SK-N-SH (cell line): ENCODE data around the gene PANK4. TPM values are rescaled to one million over a fixed set of nuclear protein-coding genes. Genes with fewer than 3 reads are reported as not detected.

Experiments
- CTCF ChIA-PET: fragments of 300-600, 350-600 bp; formaldehyde crosslinking; extraction: SDS; loops from one replicate; lab custom pipeline; 2021; lab: Yijun Ruan, JAX
- POLR2A ChIA-PET: fragments of 350-600 bp; sonication (Branson Sonifier 250); formaldehyde crosslinking; extraction: SDS; loops from one replicate; lab custom pipeline; 2020; ENCODE audit warnings: antibody characterized with exemption, inconsistent platforms; lab: Yijun Ruan, JAX
- DNase-seq: peaks from one replicate; pipeline ENCODE4 v3.0.0; 2012
- H2AFZ ChIP-seq: fragments of 200-600 bp; sonication (generic); 2 replicates; pipeline ENCODE4 v1.8.1; 2016; ENCODE audit warnings: antibody characterized with exemption, mild to moderate bottlenecking, low read depth
- H3F3A ChIP-seq: fragments of 200-600 bp; sonication (generic); replicated peaks from 2 replicates; pipeline ENCODE3; 2016; ENCODE audit warnings: antibody characterized with exemption, mild to moderate bottlenecking; ENCODE audit not compliant: insufficient read depth
- H3K27ac ChIP-seq, 2 experiments: fragments of 200-500 bp in 1 of 2; fragments of 200-600 bp in 1 of 2; sonication (Bioruptor generic) in 1 of 2; sonication (generic), shearing (Covaris generic) in 1 of 2; 2 replicates each; pipeline versions ENCODE4 v1.5.1 to v1.6.1; 2014 to 2016; ENCODE audit warnings: low read depth in 2 of 2, inconsistent platforms in 1 of 2, low read length in 1 of 2, mild to moderate bottlenecking in 1 of 2, mixed read lengths in 1 of 2
- H3K27me3 ChIP-seq: fragments of 200-600 bp; sonication (generic), shearing (Covaris generic); 2 replicates; pipeline ENCODE4 v1.6.1; 2016; ENCODE audit warnings: mixed run types; ENCODE audit not compliant: insufficient read depth
- H3K36me3 ChIP-seq, 2 experiments: fragments of 200-500 bp in 1 of 2; fragments of 200-600 bp in 1 of 2; sonication (Bioruptor generic) in 1 of 2; sonication (generic) in 1 of 2; replicated peaks in 1 of 2; 2 replicates each; pipeline versions ENCODE3 to v1.5.1; 2014 to 2016; ENCODE audit warnings: low read length in 1 of 2, mild to moderate bottlenecking in 1 of 2; ENCODE audit not compliant: insufficient read depth in 2 of 2, control insufficient read depth in 1 of 2
- H3K4me1 ChIP-seq, 2 experiments: fragments of 200-500 bp in 1 of 2; fragments of 200-600 bp in 1 of 2; sonication (Bioruptor generic) in 1 of 2; sonication (generic), shearing (Covaris generic) in 1 of 2; 2 replicates each; pipeline versions ENCODE4 v1.5.1 to v1.6.1; 2014 to 2016; ENCODE audit warnings: low read depth in 1 of 2, low read length in 1 of 2, mixed run types in 1 of 2; ENCODE audit not compliant: insufficient read depth in 2 of 2, control insufficient read depth in 1 of 2
- H3K4me2 ChIP-seq: fragments of 200-600 bp; sonication (generic), shearing (Covaris generic); 2 replicates; pipeline ENCODE4 v1.6.1; 2017; ENCODE audit warnings: mixed run types
- H3K4me3 ChIP-seq, 2 experiments: fragments of 200-500 bp in 1 of 2; fragments of 200-600 bp in 1 of 2; sonication (Bioruptor generic) in 1 of 2; sonication (generic), shearing (Covaris generic) in 1 of 2; 2 replicates each; pipeline versions ENCODE4 v1.5.1 to v1.8.1; 2014 to 2016; ENCODE audit warnings: low read depth in 2 of 2, inconsistent platforms in 1 of 2, low read length in 1 of 2, mild to moderate bottlenecking in 1 of 2, mixed read lengths in 1 of 2, moderate library complexity in 1 of 2
- H3K79me2 ChIP-seq: fragments of 200-600 bp; sonication (generic); 2 replicates; pipeline ENCODE4 v1.8.1; 2017; ENCODE audit warnings: mild to moderate bottlenecking; ENCODE audit not compliant: insufficient read depth
- H3K9ac ChIP-seq: fragments of 200-600 bp; sonication (generic); 2 replicates; pipeline ENCODE4 v1.6.1; 2017; ENCODE audit warnings: mixed run types
- H3K9me2 ChIP-seq: fragments of 200-600 bp; sonication (generic); 2 replicates; pipeline ENCODE4 v1.6.1; 2017; ENCODE audit warnings: mixed run types
- H3K9me3 ChIP-seq: fragments of 200-600 bp; sonication (generic); 2 replicates; pipeline ENCODE4 v1.6.1; 2017; ENCODE audit warnings: mixed run types, mild to moderate bottlenecking, moderate library complexity
- H4K20me1 ChIP-seq: fragments of 200-600 bp; sonication (generic); 2 replicates; pipeline ENCODE4 v1.6.1; 2017; ENCODE audit warnings: mild to moderate bottlenecking, mixed run types; ENCODE audit not compliant: insufficient read depth
- CHD2 ChIP-seq: fragments of 150-350 bp; IDR thresholded peaks from 2 replicates; pipeline ENCODE4 v1.6.1; 2018; ENCODE audit warnings: low read length; ENCODE audit not compliant: partially characterized antibody
- FOSL2 ChIP-seq: IDR thresholded peaks from 2 replicates; pipeline ENCODE4 v1.4.0; 2012; ENCODE audit warnings: low read depth, mild to moderate bottlenecking, moderate library complexity, borderline replicate concordance
- GABPA ChIP-seq: IDR thresholded peaks from 2 replicates; pipeline ENCODE4 v1.4.0; 2012; ENCODE audit warnings: low read depth, mild to moderate bottlenecking
- GATA2 ChIP-seq: sonication (generic); formaldehyde crosslinking; IDR thresholded peaks from 2 replicates; pipeline ENCODE4 v1.5.0; 2020; ENCODE audit warnings: mild to moderate bottlenecking, missing genetic modification reagents
- POLR2AphosphoS5 ChIP-seq: IDR thresholded peaks from 2 replicates; pipeline ENCODE4 v1.6.1; 2012; ENCODE audit warnings: low read depth, low read length
- RAD21 ChIP-seq: IDR thresholded peaks from 2 replicates; pipeline ENCODE4 v1.6.1; 2012; ENCODE audit warnings: mild to moderate bottlenecking, low read length
- REST ChIP-seq: IDR thresholded peaks from 2 replicates; pipeline ENCODE4 v1.6.1; 2012; ENCODE audit warnings: mild to moderate bottlenecking, low read depth, low read length, moderate library complexity
- RFX5 ChIP-seq: IDR thresholded peaks from 2 replicates; pipeline ENCODE4 v1.6.1; 2012; ENCODE audit warnings: mild to moderate bottlenecking, improper control_type of control experiment, low read length
- WGBS: methylation state at CpG from one replicate; pipeline ENCODE4 v1.1.6; 2017; ENCODE audit warnings: low lambda C conversion rate; 5-methylcytosine and 5-hydroxymethylcytosine counted together
- polyA plus RNA-seq, 3 experiments: library from polyadenylated mRNA; depleted of rRNA; stranded (reverse); fragments of >200 nt; gene quantifications; 2 replicates each; pipeline ENCODE4 v1.2.3, GENCODE V29; 2012
- TF ChIP-seq, protein P1 (sequence below): IDR thresholded peaks from 2 replicates; pipeline ENCODE4; 2012
- TF ChIP-seq, protein P2 (sequence below): IDR thresholded peaks from 2 replicates; pipeline ENCODE4 v1.4.0; 2012; ENCODE audit warnings: low read depth
- TF ChIP-seq, protein P3 (sequence below): IDR thresholded peaks from 2 replicates; pipeline ENCODE4 v1.4.0; 2012; ENCODE audit warnings: low read depth, borderline replicate concordance

PANK4 gene
- polyA plus RNA-seq, 1 of the 3 experiments (the other 2 are of a cell fraction), result 16.6 TPM

DNA sequence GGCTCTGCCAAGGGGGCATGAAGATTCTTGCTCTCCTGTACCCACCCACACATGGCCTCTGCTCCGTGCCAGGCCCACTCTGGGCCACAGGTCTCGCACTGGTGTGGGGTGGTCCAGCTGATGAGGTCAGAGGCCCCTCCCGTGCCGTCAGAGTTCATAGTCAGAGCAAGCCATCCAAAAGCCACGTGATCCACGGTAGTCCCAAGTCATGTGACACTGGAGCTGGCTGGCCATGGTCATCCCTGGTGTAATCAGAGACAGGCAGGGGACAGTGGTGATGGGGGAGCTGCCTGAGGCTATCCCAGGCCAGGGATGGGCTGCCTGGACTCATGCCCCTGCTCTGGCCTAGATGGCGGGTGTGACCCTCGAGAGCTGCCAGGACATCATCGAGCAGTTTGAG, 39.8 kb downstream of the PANK4 start:
- Histone ChIP-seq H3K27ac (no peak overlapping the region), H3K9me2 (no peaks in the 10 kb centered on the region), H3K27me3 (no peaks in the 10 kb centered on the region), H4K20me1 (no peaks in the 10 kb centered on the region)
- TF ChIP-seq RAD21, result no peak
- TF ChIP-seq, all 33 proteins: peak for 0
- Histone ChIP-seq H3K36me3 (no peaks in the 10 kb centered on the region), H3K4me1 (peaks cover 0 to 20% of the 10 kb centered on the region in 2 experiments; a peak in 1 of 4 replicates), H3F3A (no peaks in the 10 kb centered on the region), H3K4me3 (no peak overlapping the region), H3K9me3 (no peaks in the 10 kb centered on the region), H3K79me2 (no peaks in the 10 kb centered on the region), H3K4me2 (no peak overlapping the region), H3K9ac (no peak overlapping the region), H2AFZ (no peak overlapping the region)
- ChIA-PET POLR2A (no interaction called here), CTCF (no interaction called here)
- 88% methylated on average over 3 of the region's 9 CpGs for WGBS
- no peak for DNase-seq

- Histone ChIP-seq H3K9me3 (no peaks in the 10 kb centered on the region), H3K36me3 (no peaks in the 10 kb centered on the region), H3F3A (no peaks in the 10 kb centered on the region), H2AFZ (no peak overlapping the region), H3K79me2 (no peaks in the 10 kb centered on the region), H3K9ac (no peak overlapping the region), H3K4me3 (no peak overlapping the region), H3K4me2 (no peak overlapping the region), H3K27ac (no peak overlapping the region), H3K9me2 (no peaks in the 10 kb centered on the region), H3K4me1 (peaks cover 0 to 25% of the 10 kb centered on the region in 2 experiments; a peak in 1 of 4 replicates), H4K20me1 (no peaks in the 10 kb centered on the region), H3K27me3 (no peaks in the 10 kb centered on the region)
- DNase-seq, result no peak
- TF ChIP-seq RFX5, result no peak
- TF ChIP-seq, protein P1, sequence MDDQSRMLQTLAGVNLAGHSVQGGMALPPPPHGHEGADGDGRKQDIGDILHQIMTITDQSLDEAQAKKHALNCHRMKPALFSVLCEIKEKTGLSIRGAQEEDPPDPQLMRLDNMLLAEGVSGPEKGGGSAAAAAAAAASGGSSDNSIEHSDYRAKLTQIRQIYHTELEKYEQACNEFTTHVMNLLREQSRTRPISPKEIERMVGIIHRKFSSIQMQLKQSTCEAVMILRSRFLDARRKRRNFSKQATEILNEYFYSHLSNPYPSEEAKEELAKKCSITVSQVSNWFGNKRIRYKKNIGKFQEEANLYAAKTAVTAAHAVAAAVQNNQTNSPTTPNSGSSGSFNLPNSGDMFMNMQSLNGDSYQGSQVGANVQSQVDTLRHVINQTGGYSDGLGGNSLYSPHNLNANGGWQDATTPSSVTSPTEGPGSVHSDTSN, result no peak
- TF ChIP-seq FOSL2, result no peak
- no peak for TF ChIP-seq GABPA
- no peak for TF ChIP-seq GATA2 (CRISPR knock-in tag)
- TF ChIP-seq, protein P2, sequence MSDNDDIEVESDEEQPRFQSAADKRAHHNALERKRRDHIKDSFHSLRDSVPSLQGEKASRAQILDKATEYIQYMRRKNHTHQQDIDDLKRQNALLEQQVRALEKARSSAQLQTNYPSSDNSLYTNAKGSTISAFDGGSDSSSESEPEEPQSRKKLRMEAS, result no peak
- no peak for TF ChIP-seq POLR2AphosphoS5
- POLR2A ChIA-PET, result no interaction called here
- CTCF ChIA-PET, result no interaction called here
- 33% methylated on average over 3 of the region's 4 CpGs for WGBS
These were observed 40.4 kb downstream of the PANK4 start for GRCh38 chr1:2486041-2486440.

DNA sequence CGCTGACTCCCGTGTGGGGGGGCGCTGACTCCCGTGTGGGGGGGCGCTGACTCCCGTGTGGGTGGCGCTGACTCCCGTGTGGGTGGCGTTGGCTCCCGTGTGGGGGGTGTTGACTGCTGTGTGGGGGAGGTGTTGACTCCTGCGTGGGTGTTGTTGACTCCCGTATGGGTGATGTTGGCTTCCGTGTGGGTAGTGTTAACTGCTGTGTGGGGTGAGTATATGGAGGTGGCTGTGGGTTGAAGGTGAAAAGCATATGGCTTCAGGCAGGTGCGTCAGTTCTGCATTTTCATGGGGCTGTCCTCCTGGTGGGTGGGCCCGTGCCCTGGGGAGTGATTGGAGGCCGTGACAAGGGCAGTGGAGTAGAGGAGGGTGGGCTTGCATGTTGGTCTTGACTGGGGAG, 42.4 kb downstream of the PANK4 start:
- Histone ChIP-seq H2AFZ (no peak overlapping the region), H3K9me3 (no peaks in the 10 kb centered on the region), H3K36me3 (no peaks in the 10 kb centered on the region), H3K9ac (no peak overlapping the region), H4K20me1 (no peaks in the 10 kb centered on the region), H3K4me2 (no peak overlapping the region), H3F3A (no peaks in the 10 kb centered on the region), H3K4me3 (no peak overlapping the region), H3K27ac (no peak overlapping the region), H3K9me2 (no peaks in the 10 kb centered on the region), H3K27me3 (no peaks in the 10 kb centered on the region), H3K79me2 (no peaks in the 10 kb centered on the region), H3K4me1 (peaks cover 0 to 46% of the 10 kb centered on the region in 2 experiments; a peak in 1 of 4 replicates)
- TF ChIP-seq GATA2 (CRISPR knock-in tag) (no peak), CHD2 (no peak), REST (no peak), RFX5 (no peak)
- TF ChIP-seq, protein P3, sequence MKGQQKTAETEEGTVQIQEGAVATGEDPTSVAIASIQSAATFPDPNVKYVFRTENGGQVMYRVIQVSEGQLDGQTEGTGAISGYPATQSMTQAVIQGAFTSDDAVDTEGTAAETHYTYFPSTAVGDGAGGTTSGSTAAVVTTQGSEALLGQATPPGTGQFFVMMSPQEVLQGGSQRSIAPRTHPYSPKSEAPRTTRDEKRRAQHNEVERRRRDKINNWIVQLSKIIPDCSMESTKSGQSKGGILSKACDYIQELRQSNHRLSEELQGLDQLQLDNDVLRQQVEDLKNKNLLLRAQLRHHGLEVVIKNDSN, result no peak
- ChIA-PET POLR2A (no interaction called here), CTCF (interaction anchor here (0.7 to 1.0 kb wide), 3 partner anchors 11 to 289 kb away, joined by 3 read pairs; partner anchors contain the start of gene FAAP20)
- 90% methylated on average over 2 of the region's 16 CpGs for WGBS
- DNase-seq, result no peak
